Neutrophil (primary cell): ENCODE measurements around the gene CXCL8.
A peak's percentile ranks its signal among the peaks of the same experiment; 100 is the strongest.
"Not testable (repeated sequence)": the region's sequence is repeated elsewhere in the genome, so short reads cannot be mapped to it uniquely, and the experiment has no call there.

ENCODE experiments used
- H3K27ac ChIP-seq: fragments of 200-600 bp; sonication (generic); 2 replicates; pipeline ENCODE4 v1.5.1; 2016; ENCODE audit warnings: mild to moderate bottlenecking, moderate library complexity
- H3K27me3 ChIP-seq: fragments of 200-600 bp; sonication (generic); 2 replicates; pipeline ENCODE4 v1.6.0; 2016; ENCODE audit warnings: mild to moderate bottlenecking
- H3K36me3 ChIP-seq: fragments of 200-600 bp; sonication (generic); 2 replicates; pipeline ENCODE4 v1.5.1; 2017
- H3K4me1 ChIP-seq, 2 experiments: fragments of 200-600 bp in 1 of 2; sonication (generic) in 1 of 2; 1 replicate in 1 of 2; 2 replicates in 1 of 2; pipeline versions ENCODE4 v1.5.1 to v1.6.1; 2013 to 2016; ENCODE audit warnings: low read depth in 1 of 2, low read length in 1 of 2, mild to moderate bottlenecking in 1 of 2, moderate library complexity in 1 of 2; ENCODE audit not compliant: control insufficient read depth in 1 of 2, insufficient read depth in 1 of 2
- H3K4me3 ChIP-seq, 2 experiments: fragments of 200-600 bp in 1 of 2; sonication (generic) in 1 of 2; 1 replicate in 1 of 2; 2 replicates in 1 of 2; pipeline ENCODE4 v1.5.1; 2013 to 2016; ENCODE audit warnings: low read depth in 1 of 2, low read length in 1 of 2, mild to moderate bottlenecking in 1 of 2, moderate library complexity in 1 of 2
- H3K9me3 ChIP-seq: fragments of 200-600 bp; sonication (generic); 2 replicates; pipeline ENCODE4 v1.5.1; 2016
- TF ChIP-seq, protein P1 (sequence below): fragments of 200-600 bp; sonication (generic); IDR thresholded peaks from 2 replicates; pipeline ENCODE4 v1.5.1; 2016; ENCODE audit warnings: antibody characterized with exemption

Gene CXCL8

DNA sequence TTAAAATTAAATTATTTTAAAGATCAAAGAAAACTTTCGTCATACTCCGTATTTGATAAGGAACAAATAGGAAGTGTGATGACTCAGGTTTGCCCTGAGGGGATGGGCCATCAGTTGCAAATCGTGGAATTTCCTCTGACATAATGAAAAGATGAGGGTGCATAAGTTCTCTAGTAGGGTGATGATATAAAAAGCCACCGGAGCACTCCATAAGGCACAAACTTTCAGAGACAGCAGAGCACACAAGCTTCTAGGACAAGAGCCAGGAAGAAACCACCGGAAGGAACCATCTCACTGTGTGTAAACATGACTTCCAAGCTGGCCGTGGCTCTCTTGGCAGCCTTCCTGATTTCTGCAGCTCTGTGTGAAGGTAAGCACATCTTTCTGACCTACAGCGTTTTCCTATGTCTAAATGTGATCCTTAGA, at the start of gene CXCL8:
CXCL8 (plus strand) TSS at position 217 of the 426 bp plus-strand sequence; CDS start at position 307, 90 bp downstream.
- peak within 1 kb of the TSS; percentile 92 for H3K27ac ChIP-seq

DNA sequence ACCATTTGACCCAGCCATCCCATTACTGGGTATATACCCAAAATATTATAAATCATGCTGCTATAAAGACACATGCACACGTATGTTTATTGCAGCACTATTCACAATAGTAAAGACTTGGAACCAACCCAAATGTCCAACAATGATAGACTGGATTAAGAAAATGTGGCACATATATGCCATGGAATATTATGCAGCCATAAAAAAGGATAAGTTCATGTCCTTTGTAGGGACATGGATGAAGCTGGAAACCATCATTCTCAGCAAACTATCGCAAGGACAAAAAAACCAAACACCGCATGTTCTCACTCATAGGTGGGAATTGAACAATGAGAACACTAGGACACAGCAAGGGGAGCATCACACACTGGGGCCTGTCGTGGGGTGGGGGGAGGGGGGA, 49.2 kb upstream of the CXCL8 start:
- Histone ChIP-seq H3K4me1 (peaks cover 14 to 16% of the 10 kb centered on the region in 2 experiments), H3K27ac (peak overlapping the region; percentile 72)
- H3K36me3 ChIP-seq, H3K4me3 ChIP-seq, H3K27me3 ChIP-seq, H3K9me3 ChIP-seq: not testable (repeated sequence)

More for the DNA sequence above, at the start of gene CXCL8:
- peaks cover 33 to 58% of the 10 kb centered on the region in 2 experiments for H3K4me1 ChIP-seq
- TF ChIP-seq, protein P1, sequence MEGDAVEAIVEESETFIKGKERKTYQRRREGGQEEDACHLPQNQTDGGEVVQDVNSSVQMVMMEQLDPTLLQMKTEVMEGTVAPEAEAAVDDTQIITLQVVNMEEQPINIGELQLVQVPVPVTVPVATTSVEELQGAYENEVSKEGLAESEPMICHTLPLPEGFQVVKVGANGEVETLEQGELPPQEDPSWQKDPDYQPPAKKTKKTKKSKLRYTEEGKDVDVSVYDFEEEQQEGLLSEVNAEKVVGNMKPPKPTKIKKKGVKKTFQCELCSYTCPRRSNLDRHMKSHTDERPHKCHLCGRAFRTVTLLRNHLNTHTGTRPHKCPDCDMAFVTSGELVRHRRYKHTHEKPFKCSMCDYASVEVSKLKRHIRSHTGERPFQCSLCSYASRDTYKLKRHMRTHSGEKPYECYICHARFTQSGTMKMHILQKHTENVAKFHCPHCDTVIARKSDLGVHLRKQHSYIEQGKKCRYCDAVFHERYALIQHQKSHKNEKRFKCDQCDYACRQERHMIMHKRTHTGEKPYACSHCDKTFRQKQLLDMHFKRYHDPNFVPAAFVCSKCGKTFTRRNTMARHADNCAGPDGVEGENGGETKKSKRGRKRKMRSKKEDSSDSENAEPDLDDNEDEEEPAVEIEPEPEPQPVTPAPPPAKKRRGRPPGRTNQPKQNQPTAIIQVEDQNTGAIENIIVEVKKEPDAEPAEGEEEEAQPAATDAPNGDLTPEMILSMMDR = no peak
- H3K36me3 ChIP-seq = peaks cover 29% of the 10 kb centered on the region
- peak within 1 kb of the TSS; percentile 62 to 73 for H3K4me3 ChIP-seq
- no peaks in the 10 kb centered on the region for H3K27me3 ChIP-seq
- H3K9me3 ChIP-seq = no peaks in the 10 kb centered on the region

DNA sequence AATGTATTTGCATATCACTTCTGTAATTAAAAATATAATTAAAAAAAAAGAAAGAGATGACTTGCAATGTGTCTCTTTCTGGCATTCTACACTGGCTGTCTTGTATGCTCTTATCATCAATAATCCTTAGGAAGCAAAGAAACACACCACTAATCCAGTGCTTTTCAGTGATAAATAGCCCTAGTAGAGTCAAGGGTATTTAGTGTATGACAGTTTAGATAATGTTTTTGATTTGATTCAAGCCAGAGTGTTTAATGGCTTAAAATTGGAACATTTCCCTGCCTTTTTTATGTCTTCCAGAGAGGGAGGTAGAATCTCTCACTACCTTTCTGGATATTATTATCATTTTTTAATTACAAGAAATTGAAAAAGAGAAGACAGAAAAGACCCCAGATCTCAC, 48.6 kb upstream of the CXCL8 start:
- H3K27ac ChIP-seq = no peak overlapping the region
- TF ChIP-seq, protein P1 = no peak
- H3K27me3 ChIP-seq = no peaks in the 10 kb centered on the region
- peaks cover 14 to 16% of the 10 kb centered on the region in 2 experiments for H3K4me1 ChIP-seq
- no peaks in the 10 kb centered on the region for H3K9me3 ChIP-seq
- H3K36me3 ChIP-seq = no peaks in the 10 kb centered on the region
- no peak overlapping the region for H3K4me3 ChIP-seq

DNA sequence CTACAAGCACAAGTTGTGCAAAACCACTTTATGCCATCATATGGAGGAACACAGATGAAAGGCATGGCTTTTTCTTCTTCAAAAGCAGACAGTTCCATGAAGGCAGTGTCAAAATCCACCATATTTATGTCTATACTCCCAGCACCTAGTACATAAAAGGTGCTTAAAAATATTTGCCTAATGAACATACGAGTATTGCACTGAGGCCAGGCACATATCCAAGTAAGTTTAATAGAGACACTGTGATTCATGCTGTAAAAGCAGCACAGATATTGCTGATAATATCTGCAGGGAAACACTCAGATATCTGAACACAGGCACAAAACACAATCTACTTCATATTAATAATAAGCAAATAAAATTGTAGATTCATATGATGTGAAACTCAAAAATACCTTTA, 48.1 kb upstream of the CXCL8 start:
- Histone ChIP-seq H3K9me3 (no peaks in the 10 kb centered on the region), H3K27me3 (no peaks in the 10 kb centered on the region), H3K27ac (no peak overlapping the region), H3K4me1 (peaks cover 14 to 16% of the 10 kb centered on the region in 2 experiments), H3K4me3 (no peak overlapping the region), H3K36me3 (no peaks in the 10 kb centered on the region)
- TF ChIP-seq, protein P1 = no peak

DNA sequence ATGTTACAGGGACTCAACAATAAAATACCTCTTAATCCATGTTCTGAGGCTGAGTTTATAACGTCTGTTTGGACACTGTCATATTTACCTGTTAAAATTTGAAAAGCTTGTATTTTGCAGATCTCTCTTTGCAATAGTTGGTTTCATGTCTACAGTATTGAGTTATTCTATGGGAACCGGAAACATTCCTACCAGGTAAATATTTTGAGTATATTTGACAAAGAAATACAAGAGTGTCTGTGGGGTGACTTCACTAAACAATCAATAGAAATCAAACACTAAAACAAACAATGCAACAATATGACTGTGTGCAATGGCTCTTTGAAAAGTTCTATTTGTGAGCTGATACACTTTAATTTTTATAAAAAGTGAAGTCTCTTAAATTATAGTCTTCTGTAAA, 47.7 kb upstream of the CXCL8 start:
- Histone ChIP-seq H3K9me3 (no peaks in the 10 kb centered on the region), H3K27ac (no peak overlapping the region), H3K4me1 (peaks cover 14 to 16% of the 10 kb centered on the region in 2 experiments), H3K36me3 (no peaks in the 10 kb centered on the region), H3K27me3 (no peaks in the 10 kb centered on the region), H3K4me3 (no peak overlapping the region)
- TF ChIP-seq, protein P1 = no peak

DNA sequence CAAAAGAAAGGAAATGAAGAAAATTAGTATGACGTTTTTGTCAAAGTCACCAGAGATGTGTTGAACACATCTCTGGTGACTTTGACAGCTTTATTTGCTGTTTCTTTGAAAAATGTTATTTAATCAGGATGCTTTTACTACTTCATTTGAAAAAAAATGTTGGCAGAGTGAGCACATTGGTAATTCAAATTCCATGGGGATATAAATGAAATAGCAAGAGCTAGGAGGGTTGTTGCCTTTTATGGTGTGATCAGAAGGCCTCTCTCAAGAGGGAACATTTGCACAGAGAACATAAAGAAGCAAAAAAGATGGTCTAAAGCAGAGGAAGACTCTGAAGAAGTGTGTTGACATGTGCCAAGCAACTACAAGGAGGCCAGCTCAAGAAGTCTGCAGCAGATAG, 46.6 kb upstream of the CXCL8 start:
- Histone ChIP-seq H3K36me3 (no peaks in the 10 kb centered on the region), H3K9me3 (no peaks in the 10 kb centered on the region), H3K27me3 (no peaks in the 10 kb centered on the region), H3K27ac (no peak overlapping the region), H3K4me3 (no peak overlapping the region), H3K4me1 (peaks cover 14 to 20% of the 10 kb centered on the region in 2 experiments)
- TF ChIP-seq, protein P1 = no peak
